Neural crest cell (in vitro differentiated cells): ENCODE measurements around the gene CYSTM1. TPM values are rescaled to one million over a fixed set of nuclear protein-coding genes. Genes with fewer than 3 reads are reported as not detected.

ENCODE experiments used
- DNase-seq: peaks from one replicate; pipeline ENCODE4 v3.0.0; 2021; ENCODE audit warnings: low read depth, mixed read lengths, low spot score
- H3K27ac Mint-ChIP-seq: one replicate; pipeline ENCODE4 v1.8.0; 2021; ENCODE audit warnings: mild to moderate bottlenecking, mixed read lengths; ENCODE audit not compliant: unreplicated experiment
- H3K27me3 Mint-ChIP-seq: 2 replicates; pipeline ENCODE4 v1.8.0; 2021; ENCODE audit warnings: low read depth, mild to moderate bottlenecking, mixed read lengths
- H3K36me3 Mint-ChIP-seq: 2 replicates; pipeline ENCODE4 v1.8.0; 2021; ENCODE audit warnings: low read depth, mild to moderate bottlenecking, mixed read lengths
- H3K4me1 Mint-ChIP-seq: 2 replicates; pipeline ENCODE4 v1.8.0; 2021; ENCODE audit warnings: mixed read lengths
- H3K4me3 Mint-ChIP-seq: one replicate; pipeline ENCODE4 v1.8.0; 2021; ENCODE audit warnings: mild to moderate bottlenecking, mixed read lengths
- H3K9me3 Mint-ChIP-seq: 2 replicates; pipeline ENCODE4 v1.8.0; 2021; ENCODE audit warnings: mixed read lengths
- total RNA-seq: library from RNA; stranded (reverse); gene quantifications from 2 replicates; pipeline ENCODE4 v1.2.1, GENCODE V29; 2021
- TF ChIP-seq, protein P1 (sequence below): fragments of 200-600 bp; sonication (generic); conservative IDR thresholded peaks from 2 replicates; pipeline ENCODE4 v1.5.0; 2021; ENCODE audit warnings: antibody characterized with exemption, mild to moderate bottlenecking

The CYSTM1 gene
- total RNA-seq, 1 donor from 2014 or later, result 19.8 TPM

DNA sequence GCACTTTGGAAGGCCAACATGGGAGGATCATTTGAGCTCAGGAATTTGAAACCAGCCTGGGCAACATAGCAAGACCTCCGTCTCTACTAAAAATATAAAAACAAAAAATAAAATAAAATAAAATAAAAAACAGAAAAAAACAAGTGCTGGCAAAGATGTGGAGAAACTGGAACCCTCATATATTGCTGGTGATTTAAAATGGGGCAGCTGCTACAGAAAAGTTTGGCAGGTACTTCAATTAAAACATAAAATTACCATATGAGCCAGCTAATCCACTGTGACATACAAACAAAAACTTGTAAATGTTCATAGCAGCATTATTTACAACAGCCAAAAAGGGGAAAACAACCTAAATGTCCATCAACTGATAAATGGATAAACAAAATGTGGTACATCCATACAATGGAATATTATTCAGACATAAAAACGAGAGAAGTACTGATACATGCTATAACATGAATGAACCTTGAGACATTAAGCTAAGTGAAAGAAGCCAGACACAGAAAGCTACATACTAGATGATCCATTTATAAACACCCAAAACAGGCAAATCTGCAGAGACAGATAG, 85.2 kb downstream of the CYSTM1 start:
- no peaks in the 10 kb centered on the region for H3K27me3 Mint-ChIP-seq
- H3K4me1 Mint-ChIP-seq, result peaks cover 22% of the 10 kb centered on the region

DNA sequence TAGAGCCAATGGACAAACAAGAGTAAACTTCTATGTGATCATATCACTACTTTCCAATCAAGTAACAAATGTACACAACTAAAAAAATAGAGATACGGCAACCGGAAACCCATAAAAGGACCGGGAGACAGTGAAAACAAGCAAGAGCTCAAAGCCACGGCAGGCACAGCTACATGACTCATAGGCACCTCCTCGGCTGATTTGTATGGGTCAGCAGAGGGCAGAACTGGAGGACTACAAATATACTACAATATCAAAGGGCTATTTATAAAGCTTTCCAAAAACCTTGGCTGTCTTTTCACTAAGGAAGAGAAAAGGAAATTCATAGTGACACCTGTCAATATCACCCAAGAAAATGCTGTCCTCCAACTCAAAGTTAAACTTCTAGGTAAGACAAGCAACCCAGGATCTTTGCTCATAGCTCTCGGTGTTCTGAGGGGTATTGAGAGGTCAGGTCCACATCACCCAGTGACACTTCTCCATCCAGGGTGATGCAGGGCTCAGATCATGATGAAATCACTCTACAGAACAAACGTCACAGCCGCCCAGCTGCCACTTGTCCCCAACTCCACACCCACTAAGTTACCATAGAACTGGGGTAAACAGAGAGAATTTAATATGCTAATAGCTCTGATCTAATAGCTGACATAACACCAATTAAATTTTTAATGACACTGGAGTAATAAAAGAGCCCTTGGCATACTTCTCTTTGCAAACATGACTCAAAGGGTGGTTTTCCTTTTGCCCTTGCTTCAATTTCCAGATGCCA, 86.6 kb downstream of the CYSTM1 start:
- Mint-ChIP-seq H3K36me3 (peaks cover 28% of the 10 kb centered on the region), H3K4me1 (peaks cover 29% of the 10 kb centered on the region), H3K27ac (peak overlapping the region; percentile 39), H3K4me3 (peak overlapping the region; percentile 34), H3K9me3 (peaks cover 3% of the 10 kb centered on the region), H3K27me3 (no peaks in the 10 kb centered on the region)
- TF ChIP-seq, protein P1, sequence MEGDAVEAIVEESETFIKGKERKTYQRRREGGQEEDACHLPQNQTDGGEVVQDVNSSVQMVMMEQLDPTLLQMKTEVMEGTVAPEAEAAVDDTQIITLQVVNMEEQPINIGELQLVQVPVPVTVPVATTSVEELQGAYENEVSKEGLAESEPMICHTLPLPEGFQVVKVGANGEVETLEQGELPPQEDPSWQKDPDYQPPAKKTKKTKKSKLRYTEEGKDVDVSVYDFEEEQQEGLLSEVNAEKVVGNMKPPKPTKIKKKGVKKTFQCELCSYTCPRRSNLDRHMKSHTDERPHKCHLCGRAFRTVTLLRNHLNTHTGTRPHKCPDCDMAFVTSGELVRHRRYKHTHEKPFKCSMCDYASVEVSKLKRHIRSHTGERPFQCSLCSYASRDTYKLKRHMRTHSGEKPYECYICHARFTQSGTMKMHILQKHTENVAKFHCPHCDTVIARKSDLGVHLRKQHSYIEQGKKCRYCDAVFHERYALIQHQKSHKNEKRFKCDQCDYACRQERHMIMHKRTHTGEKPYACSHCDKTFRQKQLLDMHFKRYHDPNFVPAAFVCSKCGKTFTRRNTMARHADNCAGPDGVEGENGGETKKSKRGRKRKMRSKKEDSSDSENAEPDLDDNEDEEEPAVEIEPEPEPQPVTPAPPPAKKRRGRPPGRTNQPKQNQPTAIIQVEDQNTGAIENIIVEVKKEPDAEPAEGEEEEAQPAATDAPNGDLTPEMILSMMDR, result no peak
- no peak for DNase-seq

More for the DNA sequence above, 85.2 kb downstream of the CYSTM1 start:
- no peak overlapping the region for H3K4me3 Mint-ChIP-seq
- DNase-seq, result no peak
- peaks cover 3% of the 10 kb centered on the region for H3K9me3 Mint-ChIP-seq
- TF ChIP-seq, protein P1, result no peak
- H3K36me3 Mint-ChIP-seq, result peaks cover 28% of the 10 kb centered on the region
- H3K27ac Mint-ChIP-seq, result no peak overlapping the region

DNA sequence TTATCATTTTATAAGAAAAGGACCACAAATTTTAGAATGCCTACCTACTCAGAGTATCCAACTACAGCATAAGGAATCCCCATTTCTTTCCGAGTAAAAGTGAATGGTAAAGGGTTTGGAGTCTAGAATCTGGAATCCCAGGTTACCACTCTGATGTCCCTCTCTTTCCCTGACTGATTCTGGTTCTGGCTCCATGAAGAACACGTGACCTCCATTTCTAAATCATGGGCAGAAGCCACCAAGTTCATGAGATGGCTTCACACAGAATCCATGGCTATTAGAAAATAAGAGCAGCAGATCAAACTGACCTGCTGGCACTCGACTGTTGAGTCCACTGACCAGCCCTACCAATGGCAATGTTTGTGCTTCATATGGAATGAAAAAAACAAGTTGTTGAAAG, 87.2 kb downstream of the CYSTM1 start:
- peaks cover 28% of the 10 kb centered on the region for H3K36me3 Mint-ChIP-seq
- no peak overlapping the region for H3K27ac Mint-ChIP-seq
- H3K27me3 Mint-ChIP-seq, result no peaks in the 10 kb centered on the region
- TF ChIP-seq, protein P1, result no peak
- DNase-seq, result no peak
- H3K9me3 Mint-ChIP-seq, result peaks cover 3% of the 10 kb centered on the region
- peaks cover 30% of the 10 kb centered on the region for H3K4me1 Mint-ChIP-seq
- no peak overlapping the region for H3K4me3 Mint-ChIP-seq

DNA sequence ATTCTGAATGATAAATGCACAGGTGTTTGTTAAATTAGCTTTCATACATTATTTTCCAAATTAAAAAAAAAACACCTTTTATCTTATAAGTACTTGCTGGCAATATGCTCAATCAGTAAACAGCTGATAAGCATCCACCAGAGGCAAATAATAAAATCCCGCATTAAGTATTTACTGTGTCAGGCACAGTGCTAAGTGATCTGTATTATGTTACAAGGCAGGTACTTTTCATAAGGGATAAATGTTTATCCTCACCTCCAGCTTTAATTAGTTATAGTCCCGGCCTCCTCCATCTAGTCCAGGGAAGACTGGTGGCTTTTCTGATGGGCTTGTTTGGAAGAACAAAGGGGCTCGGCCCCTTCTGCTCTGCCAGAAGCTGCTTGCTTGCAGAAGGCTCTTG, 87.9 kb downstream of the CYSTM1 start:
- H3K36me3 Mint-ChIP-seq, result peaks cover 25% of the 10 kb centered on the region
- H3K9me3 Mint-ChIP-seq, result peaks cover 3% of the 10 kb centered on the region
- no peak overlapping the region for H3K27ac Mint-ChIP-seq
- no peak for DNase-seq
- H3K4me1 Mint-ChIP-seq, result peaks cover 30% of the 10 kb centered on the region
- H3K27me3 Mint-ChIP-seq, result no peaks in the 10 kb centered on the region
- TF ChIP-seq, protein P1, result no peak
- H3K4me3 Mint-ChIP-seq, result no peak overlapping the region

DNA sequence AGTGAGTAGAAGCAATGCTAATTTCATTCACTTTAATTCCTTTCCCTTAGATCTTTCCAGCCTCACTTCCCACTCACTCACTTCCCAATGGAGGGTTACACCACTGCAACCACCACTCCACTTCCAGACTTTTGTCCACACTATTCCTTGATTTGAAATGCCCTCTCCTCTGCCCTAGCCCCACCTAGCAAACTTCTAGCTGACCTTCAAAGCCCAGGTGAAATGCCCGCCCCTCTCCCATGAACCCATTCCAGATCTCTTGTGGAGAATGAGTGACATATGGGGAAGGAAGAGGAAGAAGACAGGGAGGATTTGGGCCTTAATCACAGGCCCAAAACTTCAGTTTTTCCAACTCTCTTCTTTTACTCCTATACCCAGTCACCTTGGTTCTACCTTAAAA, 90.9 kb downstream of the CYSTM1 start:
- no peaks in the 10 kb centered on the region for H3K9me3 Mint-ChIP-seq
- TF ChIP-seq, protein P1, result no peak
- H3K4me3 Mint-ChIP-seq, result no peak overlapping the region
- peaks cover 8% of the 10 kb centered on the region for H3K36me3 Mint-ChIP-seq
- H3K27me3 Mint-ChIP-seq, result no peaks in the 10 kb centered on the region
- no peak for DNase-seq
- H3K4me1 Mint-ChIP-seq, result peaks cover 30% of the 10 kb centered on the region
- H3K27ac Mint-ChIP-seq, result peak overlapping the region; percentile 76
